ENCODE data around the gene SHMT2. TPM values are rescaled to one million over a fixed set of nuclear protein-coding genes. Genes with fewer than 3 reads are reported as not detected.

SHMT2 gene
- total and polyA plus RNA-seq, 2 of the 13 experiments (the other 11 are each of a cell fraction or from before 2014, with no cell fraction given), result 181 to 393 TPM

DNA sequence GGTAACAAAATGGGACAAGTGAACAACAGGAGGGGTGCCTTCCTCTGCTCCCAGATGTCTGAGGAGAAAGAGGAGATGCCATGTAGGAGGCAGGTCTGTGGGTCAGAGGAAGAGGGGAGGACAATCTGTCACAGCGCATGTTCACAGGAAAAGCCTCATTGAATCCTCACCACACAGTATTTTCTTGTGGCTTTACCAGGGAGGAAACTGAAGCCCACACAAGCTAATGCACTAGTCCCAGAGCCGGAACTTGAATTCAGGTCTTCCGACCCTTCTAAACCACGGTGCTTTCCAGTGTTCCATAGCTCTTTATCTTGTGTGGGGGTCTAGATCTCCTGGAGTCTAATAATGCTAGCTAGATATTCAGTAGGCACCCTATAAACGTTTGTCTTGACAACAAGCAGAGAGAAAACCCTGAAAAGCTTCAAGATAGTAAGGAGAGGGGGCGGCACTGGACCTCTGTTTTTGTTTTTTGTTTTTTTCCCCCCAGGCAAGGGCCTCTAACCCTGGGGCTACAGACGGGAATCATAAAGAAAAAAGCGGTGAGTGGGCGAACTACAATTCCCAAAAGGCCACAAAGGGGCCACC, 371 bp upstream of the SHMT2 start:
- intact Hi-C loops (cut with micrococcal nuclease; ENCODE audit: unreplicated experiment) (loop anchor here (1.0 kb wide), 1 partner anchor 99 kb away; no protein-coding TSS in a partner anchor), in situ Hi-C loops (cut with HindIII; ENCODE audit: extremely low pct_ligation_motif_present, low pct_unique_long_range_greater_than_20kb) (no loop called here)
- Histone ChIP-seq H3K4me2 (ENCODE audit: low read depth, low read length) (peak overlapping the region; percentile 97), H3K4me1 (ENCODE audit: insufficient read depth, low read length) (peaks cover 81% of the 10 kb centered on the region), H3K4me3 (replicated peaks in 1 of 3; ENCODE audit: insufficient read depth in 1 of 3, low read depth in 2 of 3, low read length in 3 of 3) (peak overlapping the region; percentile 71 to 82 (median 75)), H3K9me3 (ENCODE audit: low read length) (no peaks in the 10 kb centered on the region), H3K36me3 (replicated peaks in 1 of 2; ENCODE audit: control insufficient read depth in 1 of 2, insufficient read depth in 2 of 2, low read length in 2 of 2) (peaks cover 20 to 30% of the 10 kb centered on the region in 2 experiments), H3K27me3 (ENCODE audit: control insufficient read depth in 1 of 2, insufficient read depth in 2 of 2, low read length in 2 of 2) (peaks cover 2 to 26% of the 10 kb centered on the region in 2 experiments; a peak in 4 of 5 replicates), H3K79me2 (ENCODE audit: insufficient read depth, low read length) (peaks cover 33% of the 10 kb centered on the region), H4K20me1 (ENCODE audit: insufficient read depth, low read length) (peaks cover 9% of the 10 kb centered on the region; the same call in 1 of the 2 replicates), H3K27ac (ENCODE audit: extremely low read length, insufficient read depth, low read length) (peak overlapping the region; percentile 95), H2AFZ (ENCODE audit: low read length) (peak overlapping the region; percentile 51), H3K9ac (ENCODE audit: insufficient read depth, low read depth, low read length) (peak overlapping the region; percentile 95)
- ATAC-seq (no peak), FAIRE-seq (peak; percentile 28), DNase-seq (ENCODE audit: low spot score) (no peak)
- ChIA-PET POLR2A (interaction anchor here (0.8 to 3.2 kb wide), 19 partner anchors 7 to 291 kb away, joined by 3 to 116 read pairs (median 8); partner anchors contain the start of genes DDIT3, INHBE, LRP1 and NEMP1), CTCF (ENCODE audit: low intra/inter-chr PET ratio, low total read pairs) (interaction anchor here (8.7 kb wide), 1 partner anchor 10 kb away, joined by 87 read pairs; a partner anchor contains a TSS)
- WGBS (ENCODE audit: low lambda C conversion rate), result 2% methylated on average over 9 of the region's 9 CpGs
- BruUV-seq (replicated peaks), result TSS peak; percentile 91
- 0 out of 2 replicates have a peak, but pooled peaks have one; percentile 9 for TF ChIP-seq ZNF337 (CRISPR knock-in tag; IDR thresholded peaks at IDR 0.05; ENCODE audit: borderline replicate concordance, low read depth)
- 0 out of 2 replicates have a peak, but pooled peaks have one; percentile 22 for TF ChIP-seq NKX3-1 (CRISPR knock-in tag; IDR thresholded peaks at IDR 0.05)
- TF ChIP-seq, protein P1, sequence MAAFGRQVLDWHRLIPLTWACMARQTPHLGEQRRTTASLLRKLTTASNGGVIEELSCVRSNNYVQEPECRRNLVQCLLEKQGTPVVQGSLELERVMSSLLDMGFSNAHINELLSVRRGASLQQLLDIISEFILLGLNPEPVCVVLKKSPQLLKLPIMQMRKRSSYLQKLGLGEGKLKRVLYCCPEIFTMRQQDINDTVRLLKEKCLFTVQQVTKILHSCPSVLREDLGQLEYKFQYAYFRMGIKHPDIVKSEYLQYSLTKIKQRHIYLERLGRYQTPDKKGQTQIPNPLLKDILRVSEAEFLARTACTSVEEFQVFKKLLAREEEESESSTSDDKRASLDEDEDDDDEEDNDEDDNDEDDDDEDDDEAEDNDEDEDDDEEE (CRISPR knock-in tag; IDR thresholded peaks at IDR 0.05), result 0 out of 2 replicates have a peak, but pooled peaks have one; percentile 8
- no peak for TF ChIP-seq BORCS8-MEF2B (CRISPR knock-in tag; IDR thresholded peaks at IDR 0.05)
- TF ChIP-seq, protein P2, sequence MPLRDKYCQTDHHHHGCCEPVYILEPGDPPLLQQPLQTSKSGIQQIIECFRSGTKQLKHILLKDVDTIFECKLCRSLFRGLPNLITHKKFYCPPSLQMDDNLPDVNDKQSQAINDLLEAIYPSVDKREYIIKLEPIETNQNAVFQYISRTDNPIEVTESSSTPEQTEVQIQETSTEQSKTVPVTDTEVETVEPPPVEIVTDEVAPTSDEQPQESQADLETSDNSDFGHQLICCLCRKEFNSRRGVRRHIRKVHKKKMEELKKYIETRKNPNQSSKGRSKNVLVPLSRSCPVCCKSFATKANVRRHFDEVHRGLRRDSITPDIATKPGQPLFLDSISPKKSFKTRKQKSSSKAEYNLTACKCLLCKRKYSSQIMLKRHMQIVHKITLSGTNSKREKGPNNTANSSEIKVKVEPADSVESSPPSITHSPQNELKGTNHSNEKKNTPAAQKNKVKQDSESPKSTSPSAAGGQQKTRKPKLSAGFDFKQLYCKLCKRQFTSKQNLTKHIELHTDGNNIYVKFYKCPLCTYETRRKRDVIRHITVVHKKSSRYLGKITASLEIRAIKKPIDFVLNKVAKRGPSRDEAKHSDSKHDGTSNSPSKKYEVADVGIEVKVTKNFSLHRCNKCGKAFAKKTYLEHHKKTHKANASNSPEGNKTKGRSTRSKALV (CRISPR knock-in tag; IDR thresholded peaks at IDR 0.05), result peak; percentile 35; the same call in 1 of the 2 replicates
- no peak for TF ChIP-seq NFKBIZ (CRISPR knock-in tag; IDR thresholded peaks at IDR 0.05)
- TF ChIP-seq SUZ12 (IDR thresholded peaks at IDR 0.05; ENCODE audit: low read depth, low read length), result peak; percentile 50
- peak; percentile 12; the same call in 1 of the 2 replicates for TF ChIP-seq ZNF335 (CRISPR knock-in tag; IDR thresholded peaks at IDR 0.05)
- TF ChIP-seq TCF7 (IDR thresholded peaks at IDR 0.05; ENCODE audit: low read depth), result no peak
- 0 out of 2 replicates have a peak, but pooled peaks have one; percentile 45 for TF ChIP-seq NCOA1 (CRISPR knock-in tag; IDR thresholded peaks at IDR 0.05)
- TF ChIP-seq SCMH1 (CRISPR knock-in tag; IDR thresholded peaks at IDR 0.05; ENCODE audit: borderline replicate concordance), result no peak
- no peak for TF ChIP-seq ZNF780A (CRISPR knock-in tag; IDR thresholded peaks at IDR 0.05)
- TF ChIP-seq ZNF263 (CRISPR knock-in tag; IDR thresholded peaks at IDR 0.05), result no peak
- TF ChIP-seq ZNF605 (CRISPR knock-in tag; IDR thresholded peaks at IDR 0.05), result peak; percentile 11; the same call in 1 of the 2 replicates

All from HepG2 (cell line).